Measurements from ENCODE around the gene KRTAP16-1.
"Not testable (repeated sequence)": the region's sequence is repeated elsewhere in the genome, so short reads cannot be mapped to it uniquely, and the experiment has no call there.

KRTAP16-1 gene

DNA sequence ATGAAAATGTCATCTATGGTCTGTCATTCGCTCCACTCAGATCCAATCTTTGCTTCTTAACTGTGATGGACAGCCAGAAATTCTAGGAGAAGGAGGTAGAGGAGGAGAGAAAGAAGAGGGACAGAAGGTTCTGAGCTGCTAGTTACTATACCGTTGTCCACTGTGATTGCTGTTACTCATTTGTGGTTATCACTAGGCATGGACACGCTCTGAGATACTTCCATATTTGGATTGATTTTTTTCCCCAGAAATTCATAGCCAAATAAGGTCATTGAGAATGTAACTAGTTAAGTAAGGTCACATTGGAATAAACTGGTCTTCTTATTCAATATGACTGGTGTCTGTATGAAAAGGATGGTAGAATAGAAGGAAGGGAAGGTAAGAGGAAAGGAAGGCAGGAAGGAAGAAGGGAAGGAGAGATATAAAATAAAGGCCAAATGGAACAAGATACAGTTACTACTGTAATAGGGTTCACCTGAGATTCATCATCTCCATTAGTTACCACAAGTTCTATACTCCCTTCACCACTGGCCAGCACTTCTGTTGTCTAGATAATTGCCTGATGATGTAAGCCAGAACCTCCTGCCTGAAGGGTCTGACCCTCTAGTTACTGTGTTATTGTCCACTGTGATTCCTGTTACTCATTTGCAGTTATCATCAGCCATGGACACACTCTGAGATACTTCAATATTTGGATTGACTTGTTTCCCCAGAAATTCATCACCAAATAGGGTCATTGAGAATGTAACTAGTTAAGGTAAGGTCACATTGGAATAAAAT lies 30.7 kb downstream of the KRTAP16-1 start:
- H3K27ac ChIP-seq = no peak overlapping the region
- no peak overlapping the region for H3K4me3 ChIP-seq
- DNase-seq (ENCODE audit: low spot score) = no peak
- TF ChIP-seq, protein P1, sequence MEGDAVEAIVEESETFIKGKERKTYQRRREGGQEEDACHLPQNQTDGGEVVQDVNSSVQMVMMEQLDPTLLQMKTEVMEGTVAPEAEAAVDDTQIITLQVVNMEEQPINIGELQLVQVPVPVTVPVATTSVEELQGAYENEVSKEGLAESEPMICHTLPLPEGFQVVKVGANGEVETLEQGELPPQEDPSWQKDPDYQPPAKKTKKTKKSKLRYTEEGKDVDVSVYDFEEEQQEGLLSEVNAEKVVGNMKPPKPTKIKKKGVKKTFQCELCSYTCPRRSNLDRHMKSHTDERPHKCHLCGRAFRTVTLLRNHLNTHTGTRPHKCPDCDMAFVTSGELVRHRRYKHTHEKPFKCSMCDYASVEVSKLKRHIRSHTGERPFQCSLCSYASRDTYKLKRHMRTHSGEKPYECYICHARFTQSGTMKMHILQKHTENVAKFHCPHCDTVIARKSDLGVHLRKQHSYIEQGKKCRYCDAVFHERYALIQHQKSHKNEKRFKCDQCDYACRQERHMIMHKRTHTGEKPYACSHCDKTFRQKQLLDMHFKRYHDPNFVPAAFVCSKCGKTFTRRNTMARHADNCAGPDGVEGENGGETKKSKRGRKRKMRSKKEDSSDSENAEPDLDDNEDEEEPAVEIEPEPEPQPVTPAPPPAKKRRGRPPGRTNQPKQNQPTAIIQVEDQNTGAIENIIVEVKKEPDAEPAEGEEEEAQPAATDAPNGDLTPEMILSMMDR (IDR thresholded peaks at IDR 0.05) = no peak

DNA sequence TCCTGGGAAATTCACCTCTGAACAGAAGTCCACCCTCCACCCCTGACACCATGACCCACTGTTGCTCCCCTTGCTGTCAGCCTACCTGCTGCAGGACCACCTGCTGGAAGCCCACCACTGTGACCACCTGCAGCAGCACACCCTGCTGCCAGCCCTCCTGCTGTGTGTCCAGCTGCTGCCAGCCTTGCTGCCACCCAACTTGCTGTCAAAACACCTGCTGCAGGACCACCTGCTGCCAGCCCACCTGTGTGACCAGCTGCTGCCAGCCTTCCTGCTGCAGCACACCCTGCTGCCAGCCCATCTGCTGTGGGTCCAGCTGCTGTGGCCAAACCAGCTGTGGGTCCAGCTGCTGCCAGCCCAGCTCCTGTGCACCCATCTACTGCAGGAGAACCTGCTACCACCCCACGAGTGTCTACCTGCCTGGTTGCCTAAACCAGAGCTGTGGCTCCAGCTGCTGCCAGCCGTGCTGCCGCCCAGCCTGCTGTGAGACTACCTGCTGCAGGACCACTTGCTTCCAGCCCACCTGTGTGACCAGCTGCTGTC lies 33.4 kb downstream of the KRTAP16-1 start, which contains the start of gene KRTAP9-7:
Gene KRTAP9-7, plus strand, starts transcription at position 51 of the 543 bp plus-strand sequence. Its CDS starts 0 bp downstream, at position 51.
- DNase-seq (ENCODE audit: low spot score); H3K27ac ChIP-seq: not testable (repeated sequence)

DNA sequence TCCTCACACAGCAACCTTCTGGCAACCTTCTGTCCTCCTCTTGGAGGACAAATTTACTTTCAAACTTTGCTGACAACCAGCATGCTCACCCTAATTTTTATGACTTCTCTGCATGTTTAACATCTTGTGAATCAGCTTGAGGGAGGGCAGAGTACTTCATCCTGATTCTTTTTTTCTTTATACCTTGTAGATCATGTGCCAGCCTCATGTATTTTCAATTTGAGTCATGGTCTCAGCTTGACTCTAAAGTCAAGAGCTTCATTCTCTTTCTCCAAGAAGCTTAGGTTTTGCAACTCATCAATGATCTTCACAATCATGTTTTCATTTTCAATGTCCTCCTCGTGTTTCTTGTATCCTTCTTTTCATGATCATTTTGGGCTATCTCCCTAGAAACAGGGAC lies 37.3 kb downstream of the KRTAP16-1 start:
- TF ChIP-seq, protein P1 (IDR thresholded peaks at IDR 0.05) = no peak
- H3K27ac ChIP-seq = no peak overlapping the region
- no peak for DNase-seq (ENCODE audit: low spot score)
- no peak overlapping the region for H3K4me3 ChIP-seq

More for the DNA sequence above, 33.4 kb downstream of the KRTAP16-1 start, which contains the start of gene KRTAP9-7:
- not testable (repeated sequence) for H3K4me3 ChIP-seq

DNA sequence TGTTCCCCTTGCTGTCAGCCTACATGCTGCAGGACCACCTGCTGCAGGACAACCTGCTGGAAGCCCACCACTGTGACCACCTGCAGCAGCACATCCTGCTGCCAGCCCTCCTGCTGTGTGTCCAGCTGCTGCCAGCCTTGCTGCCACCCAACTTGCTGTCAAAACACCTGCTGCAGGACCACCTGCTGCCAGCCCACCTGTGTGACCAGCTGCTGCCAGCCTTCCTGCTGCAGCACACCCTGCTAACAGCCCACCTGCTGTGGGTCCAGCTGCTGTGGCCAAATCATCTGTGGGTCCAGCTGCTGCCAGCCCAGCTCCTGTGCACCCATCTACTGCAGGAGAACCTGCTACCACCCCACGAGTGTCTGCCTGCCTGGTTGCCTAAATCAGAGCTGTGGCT lies 37.8 kb downstream of the KRTAP16-1 start:
- DNase-seq (ENCODE audit: low spot score); H3K4me3 ChIP-seq; H3K27ac ChIP-seq: not testable (repeated sequence)

DNA sequence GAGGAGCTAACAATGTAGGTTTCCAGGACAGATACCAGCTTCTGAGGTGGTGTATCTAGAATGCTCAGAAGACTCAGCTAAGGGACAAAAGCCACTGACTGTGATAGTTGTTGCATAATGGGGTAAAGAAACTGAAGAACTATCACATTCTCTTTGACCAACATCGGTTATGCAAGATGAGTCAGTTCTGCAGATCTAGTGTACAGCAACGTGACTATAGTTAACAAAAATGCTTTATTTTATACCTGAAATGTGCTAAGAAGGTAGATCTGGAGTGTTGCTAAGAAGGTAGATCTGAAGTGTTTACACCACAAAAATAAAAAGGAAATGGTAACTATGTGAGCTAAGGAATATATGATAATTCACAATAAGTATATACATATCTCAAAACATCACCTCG lies 41.4 kb downstream of the KRTAP16-1 start:
- TF ChIP-seq, protein P1 (IDR thresholded peaks at IDR 0.05) = no peak
- Histone ChIP-seq H3K4me3 (no peak overlapping the region), H3K27ac (no peak overlapping the region)
- no peak for DNase-seq (ENCODE audit: low spot score)

DNA sequence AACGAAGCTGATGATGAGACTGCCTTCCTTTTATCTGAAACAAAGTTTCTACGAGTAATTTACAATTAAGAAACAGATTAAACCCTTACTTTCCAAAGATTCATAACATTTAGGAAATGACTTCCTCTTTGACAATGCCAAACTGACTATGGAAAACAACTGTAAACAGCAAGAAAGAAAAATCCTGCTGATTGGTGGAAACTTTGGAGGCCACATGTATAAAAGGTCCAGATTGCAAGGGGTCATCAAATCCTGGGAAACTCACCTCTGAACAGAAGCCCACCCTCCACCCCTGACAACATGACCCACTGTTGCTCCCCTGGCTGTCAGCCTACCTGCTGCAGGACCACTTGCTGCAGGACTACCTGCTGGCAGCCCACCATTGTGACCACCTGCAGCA lies 44.0 kb downstream of the KRTAP16-1 start, which contains the start of gene KRTAP9-6:
Gene KRTAP9-6, plus strand, starts transcription at position 301 of the 400 bp plus-strand sequence. Its CDS starts 0 bp downstream, at position 301.
- H3K27ac ChIP-seq = no peak within 1 kb of the TSS
- TF ChIP-seq, protein P1 (IDR thresholded peaks at IDR 0.05) = no peak
- H3K4me3 ChIP-seq = no peak within 1 kb of the TSS
- DNase-seq (ENCODE audit: low spot score) = no peak

DNA sequence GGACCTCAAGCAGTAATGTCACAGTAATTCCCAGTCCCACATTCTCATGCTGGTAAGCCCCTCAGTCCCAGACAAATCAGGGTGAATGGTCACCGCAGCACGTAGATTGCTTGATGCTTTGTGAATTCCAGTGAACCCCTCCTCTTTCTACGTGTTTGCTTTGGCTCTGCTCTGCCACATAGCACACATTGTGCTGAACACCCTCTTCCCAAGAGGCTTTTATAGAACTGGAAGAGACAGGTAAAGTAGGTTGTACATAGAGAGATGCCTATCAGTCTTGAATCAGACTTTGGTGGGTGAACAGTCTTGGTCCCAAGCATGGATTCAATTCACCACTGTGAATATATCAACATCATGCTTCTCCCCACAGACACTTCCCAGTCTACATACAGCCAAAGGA lies 44.5 kb downstream of the KRTAP16-1 start:
- TF ChIP-seq, protein P1 (IDR thresholded peaks at IDR 0.05) = no peak

DNA sequence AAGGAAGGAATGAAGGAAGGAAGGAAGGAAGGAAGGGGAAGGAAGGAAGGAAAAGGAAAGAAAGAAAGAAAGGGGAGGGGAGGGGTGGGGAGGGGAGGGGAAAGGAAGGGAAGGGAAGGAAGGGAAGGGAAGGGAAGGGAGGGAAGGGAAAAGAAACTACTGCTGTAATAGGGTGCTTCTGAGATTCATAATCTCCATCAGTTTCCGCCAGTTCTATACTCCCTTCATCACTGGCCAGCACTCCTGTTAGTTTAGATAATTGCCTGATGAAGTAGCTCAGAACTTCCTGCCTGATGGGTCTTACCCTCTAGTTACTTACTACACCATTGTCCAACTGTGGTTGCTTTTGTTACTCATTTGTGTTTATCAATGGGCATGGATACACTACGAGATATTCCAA lies 45.9 kb downstream of the KRTAP16-1 start:
- DNase-seq (ENCODE audit: low spot score) = no peak
- Histone ChIP-seq H3K4me3 (no peak overlapping the region), H3K27ac (no peak overlapping the region)
- TF ChIP-seq, protein P1 (IDR thresholded peaks at IDR 0.05) = no peak

More for the DNA sequence above, 44.5 kb downstream of the KRTAP16-1 start:
- Histone ChIP-seq H3K27ac (no peak overlapping the region), H3K4me3 (no peak overlapping the region)
- no peak for DNase-seq (ENCODE audit: low spot score)

Data from coronary artery (tissue), 2 donors.